Measurements from ENCODE around the gene GGA1.
A peak's percentile ranks its signal among the peaks of the same experiment; 100 is the strongest.
"Not testable (repeated sequence)": the region's sequence is repeated elsewhere in the genome, so short reads cannot be mapped to it uniquely, and the experiment has no call there.

GGA1 gene

DNA sequence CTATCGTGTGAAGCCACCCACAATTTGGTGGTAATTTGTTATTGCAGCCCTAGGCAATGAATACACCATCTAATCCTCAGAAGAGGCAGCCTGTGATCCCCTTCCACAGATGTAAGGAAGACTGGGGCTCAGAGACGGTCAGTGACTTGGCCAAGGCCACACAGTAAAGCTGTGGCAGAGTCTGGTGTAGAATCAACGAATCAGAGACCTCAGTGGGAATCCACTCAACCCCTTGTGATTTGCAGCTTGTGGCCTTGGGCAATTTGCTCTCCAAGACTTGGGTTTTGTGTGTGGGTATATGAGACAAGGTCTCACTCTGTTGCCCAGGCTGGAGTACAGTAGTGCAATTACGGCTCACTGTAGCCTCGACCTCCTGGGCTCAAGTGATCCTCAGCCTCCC, 30.6 kb upstream of the GGA1 start:
- Histone ChIP-seq H3K9ac (ENCODE audit: low read depth, low read length) (no peak overlapping the region), H3K4me3 (ENCODE audit: low read depth, low read length) (no peak overlapping the region), H3K27me3 (ENCODE audit: control insufficient read depth, insufficient read depth, low read length) (no peaks in the 10 kb centered on the region), H3K9me3 (ENCODE audit: control insufficient read depth, insufficient read depth, low read length) (no peaks in the 10 kb centered on the region), H3K4me1 (ENCODE audit: control insufficient read depth, insufficient read depth, low read length) (no peaks in the 10 kb centered on the region), H3K36me3 (ENCODE audit: control insufficient read depth, insufficient read depth, low read length) (no peaks in the 10 kb centered on the region)

DNA sequence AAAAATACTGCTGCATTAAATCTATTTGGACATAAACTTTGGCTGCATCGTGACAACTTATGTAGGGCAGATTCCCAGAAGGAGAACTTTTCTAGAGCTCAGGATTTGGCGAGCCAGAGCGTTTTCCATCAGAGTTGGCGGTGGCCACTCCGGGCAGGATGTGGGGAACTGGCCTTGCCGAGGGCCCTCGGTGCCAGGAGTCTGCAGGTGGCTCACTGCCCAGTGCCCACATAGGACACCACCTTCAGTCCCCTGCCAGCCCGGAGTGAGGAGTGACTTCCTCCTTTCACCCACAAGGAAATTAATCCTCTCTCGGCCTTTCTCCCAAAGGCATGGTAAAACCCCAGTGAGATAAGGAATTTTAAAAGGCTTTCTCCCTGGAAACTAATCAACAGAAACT, 27.1 kb upstream of the GGA1 start:
- Histone ChIP-seq H3K27me3 (ENCODE audit: control insufficient read depth, insufficient read depth, low read length) (no peaks in the 10 kb centered on the region), H3K4me3 (ENCODE audit: low read depth, low read length) (no peak overlapping the region), H3K9ac (ENCODE audit: low read depth, low read length) (no peak overlapping the region), H3K9me3 (ENCODE audit: control insufficient read depth, insufficient read depth, low read length) (no peaks in the 10 kb centered on the region), H3K36me3 (ENCODE audit: control insufficient read depth, insufficient read depth, low read length) (no peaks in the 10 kb centered on the region), H3K4me1 (ENCODE audit: control insufficient read depth, insufficient read depth, low read length) (no peaks in the 10 kb centered on the region)

DNA sequence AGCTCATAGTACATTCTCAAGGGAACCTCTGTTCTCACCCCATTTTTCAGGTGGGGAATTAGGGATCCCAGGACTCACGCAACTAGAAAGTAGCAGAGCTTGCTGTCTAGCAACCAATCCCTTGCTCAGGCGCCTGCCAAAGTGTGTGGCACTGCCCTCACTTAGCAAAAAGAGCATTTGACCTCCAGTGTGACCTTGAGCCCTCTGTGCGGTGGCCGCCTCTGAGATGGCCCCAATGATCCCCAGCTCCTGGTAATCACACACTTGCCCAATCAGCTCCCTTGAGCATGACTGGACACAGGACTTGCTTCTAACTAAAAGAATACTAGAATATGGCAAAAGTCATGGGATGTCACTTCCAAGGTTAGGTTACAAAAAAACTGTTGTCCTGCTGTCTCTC, 26.1 kb upstream of the GGA1 start:
- no peak overlapping the region for H3K4me3 ChIP-seq (ENCODE audit: low read depth, low read length)
- no peaks in the 10 kb centered on the region for H3K9me3 ChIP-seq (ENCODE audit: control insufficient read depth, insufficient read depth, low read length)
- no peaks in the 10 kb centered on the region for H3K36me3 ChIP-seq (ENCODE audit: control insufficient read depth, insufficient read depth, low read length)
- H3K9ac ChIP-seq (ENCODE audit: low read depth, low read length): no peak overlapping the region
- no peaks in the 10 kb centered on the region for H3K4me1 ChIP-seq (ENCODE audit: control insufficient read depth, insufficient read depth, low read length)
- no peaks in the 10 kb centered on the region for H3K27me3 ChIP-seq (ENCODE audit: control insufficient read depth, insufficient read depth, low read length)

- Histone ChIP-seq H3K27me3 (ENCODE audit: control insufficient read depth, insufficient read depth, low read length) (no peaks in the 10 kb centered on the region), H3K4me1 (ENCODE audit: control insufficient read depth, insufficient read depth, low read length) (peaks cover 2% of the 10 kb centered on the region), H3K36me3 (ENCODE audit: control insufficient read depth, insufficient read depth, low read length) (no peaks in the 10 kb centered on the region), H3K9ac (ENCODE audit: low read depth, low read length) (no peak overlapping the region), H3K4me3 (ENCODE audit: low read depth, low read length) (no peak overlapping the region), H3K9me3 (ENCODE audit: control insufficient read depth, insufficient read depth, low read length) (no peaks in the 10 kb centered on the region)
These were observed 20.0 kb upstream of the GGA1 start for GRCh38 chr22:37588546-37589215.

- Histone ChIP-seq H3K4me1 (ENCODE audit: control insufficient read depth, insufficient read depth, low read length) (peaks cover 2% of the 10 kb centered on the region), H3K9me3 (ENCODE audit: control insufficient read depth, insufficient read depth, low read length) (no peaks in the 10 kb centered on the region), H3K36me3 (ENCODE audit: control insufficient read depth, insufficient read depth, low read length) (no peaks in the 10 kb centered on the region), H3K4me3 (ENCODE audit: low read depth, low read length) (no peak overlapping the region), H3K9ac (ENCODE audit: low read depth, low read length) (no peak overlapping the region), H3K27me3 (ENCODE audit: control insufficient read depth, insufficient read depth, low read length) (no peaks in the 10 kb centered on the region)
These were observed 19.0 kb upstream of the GGA1 start for GRCh38 chr22:37589636-37590035.

GRCh38 chr22:37591081-37591480, 17.6 kb upstream of the GGA1 start:
- not testable (repeated sequence) for H3K4me3 ChIP-seq (ENCODE audit: low read depth, low read length); H3K9ac ChIP-seq (ENCODE audit: low read depth, low read length); H3K4me1 ChIP-seq (ENCODE audit: control insufficient read depth, insufficient read depth, low read length); H3K36me3 ChIP-seq (ENCODE audit: control insufficient read depth, insufficient read depth, low read length); H3K9me3 ChIP-seq (ENCODE audit: control insufficient read depth, insufficient read depth, low read length); H3K27me3 ChIP-seq (ENCODE audit: control insufficient read depth, insufficient read depth, low read length)

DNA sequence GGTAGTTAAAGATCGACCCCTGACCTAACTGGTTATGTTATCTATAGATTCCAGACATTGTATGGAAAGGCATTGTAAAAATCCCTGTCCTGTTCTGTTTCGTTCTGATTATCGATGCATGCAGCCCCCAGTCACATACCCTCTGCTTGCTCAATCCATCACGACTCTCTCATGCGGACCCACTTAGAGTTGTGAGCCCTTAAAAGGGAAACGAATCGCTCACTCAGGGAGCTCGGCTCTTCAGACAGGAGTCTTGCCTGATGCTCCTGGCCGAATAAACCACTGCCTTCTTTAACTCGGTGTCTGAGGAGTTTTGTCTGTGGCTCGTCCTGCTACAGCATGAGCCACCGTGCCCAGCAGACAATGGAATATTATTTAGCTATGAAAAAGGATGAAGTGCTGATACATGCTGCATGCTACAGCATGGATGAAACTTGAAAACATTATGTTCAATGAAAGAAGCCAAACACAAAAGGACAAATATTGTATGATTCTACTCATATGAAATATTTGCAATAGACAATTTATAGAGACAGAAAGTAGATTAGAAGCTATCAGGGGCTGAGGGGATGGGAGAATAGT, 16.7 kb upstream of the GGA1 start:
- Histone ChIP-seq H3K27me3 (ENCODE audit: control insufficient read depth, insufficient read depth, low read length) (no peaks in the 10 kb centered on the region), H3K4me3 (ENCODE audit: low read depth, low read length) (peak overlapping the region; percentile 24)

DNA sequence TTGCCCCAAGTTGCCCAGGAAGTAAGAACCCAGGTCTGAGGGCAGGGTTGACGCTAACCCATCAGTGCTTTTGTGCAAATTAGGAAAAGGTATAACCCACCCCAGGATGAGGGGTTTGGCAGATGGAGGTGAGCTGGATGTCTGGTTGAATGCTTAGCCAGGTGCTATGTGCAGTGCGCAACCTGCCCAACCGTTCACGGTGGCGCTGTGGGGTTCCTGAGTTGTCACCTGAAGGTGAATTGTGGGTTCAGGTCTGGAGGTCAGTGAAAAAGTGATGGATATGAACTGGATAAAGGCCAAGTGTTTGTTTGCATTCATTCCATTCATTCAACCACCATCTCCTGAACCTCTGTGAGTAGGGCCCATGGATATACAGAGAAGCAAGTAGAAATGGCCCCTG, 14.4 kb upstream of the GGA1 start:
- no peak overlapping the region for H3K9ac ChIP-seq (ENCODE audit: low read depth, low read length)
- no peaks in the 10 kb centered on the region for H3K36me3 ChIP-seq (ENCODE audit: control insufficient read depth, insufficient read depth, low read length)
- peaks cover 2% of the 10 kb centered on the region for H3K4me1 ChIP-seq (ENCODE audit: control insufficient read depth, insufficient read depth, low read length)
- H3K9me3 ChIP-seq (ENCODE audit: control insufficient read depth, insufficient read depth, low read length): no peaks in the 10 kb centered on the region
- H3K27me3 ChIP-seq (ENCODE audit: control insufficient read depth, insufficient read depth, low read length): no peaks in the 10 kb centered on the region
- no peak overlapping the region for H3K4me3 ChIP-seq (ENCODE audit: low read depth, low read length)

More for the DNA sequence above, 16.7 kb upstream of the GGA1 start:
- Histone ChIP-seq H3K9me3 (ENCODE audit: control insufficient read depth, insufficient read depth, low read length) (no peaks in the 10 kb centered on the region), H3K36me3 (ENCODE audit: control insufficient read depth, insufficient read depth, low read length) (no peaks in the 10 kb centered on the region), H3K4me1 (ENCODE audit: control insufficient read depth, insufficient read depth, low read length) (peaks cover 2% of the 10 kb centered on the region), H3K9ac (ENCODE audit: low read depth, low read length) (no peak overlapping the region)

- no peaks in the 10 kb centered on the region for H3K9me3 ChIP-seq (ENCODE audit: control insufficient read depth, insufficient read depth, low read length)
- H3K27me3 ChIP-seq (ENCODE audit: control insufficient read depth, insufficient read depth, low read length): no peaks in the 10 kb centered on the region
- H3K4me3 ChIP-seq (ENCODE audit: low read depth, low read length): no peak overlapping the region
- no peaks in the 10 kb centered on the region for H3K36me3 ChIP-seq (ENCODE audit: control insufficient read depth, insufficient read depth, low read length)
- H3K4me1 ChIP-seq (ENCODE audit: control insufficient read depth, insufficient read depth, low read length): peaks cover 8% of the 10 kb centered on the region
- no peak overlapping the region for H3K9ac ChIP-seq (ENCODE audit: low read depth, low read length)
These were observed 9.5 kb upstream of the GGA1 start for GRCh38 chr22:37599153-37599552.

DNA sequence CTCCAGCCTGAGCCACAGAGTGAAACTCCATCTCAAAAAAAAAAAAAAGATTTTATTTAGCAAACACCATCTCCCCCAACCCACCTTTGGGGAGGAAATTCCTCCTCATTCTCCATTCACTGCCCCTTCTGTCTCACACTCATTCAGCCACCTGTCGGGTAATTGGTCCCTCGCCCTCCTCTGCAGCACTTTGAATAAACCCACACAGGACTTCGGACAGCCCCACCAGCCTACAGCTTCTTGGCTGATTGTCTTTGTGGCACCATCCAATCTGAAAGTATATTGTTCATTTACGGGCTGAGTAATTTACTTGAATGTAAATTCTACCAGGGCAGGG, 7.5 kb upstream of the GGA1 start:
- H3K4me1 ChIP-seq (ENCODE audit: control insufficient read depth, insufficient read depth, low read length): peaks cover 8% of the 10 kb centered on the region
- peak overlapping the region; percentile 28 for H3K4me3 ChIP-seq (ENCODE audit: low read depth, low read length)
- no peaks in the 10 kb centered on the region for H3K9me3 ChIP-seq (ENCODE audit: control insufficient read depth, insufficient read depth, low read length)
- no peaks in the 10 kb centered on the region for H3K27me3 ChIP-seq (ENCODE audit: control insufficient read depth, insufficient read depth, low read length)
- peak overlapping the region; percentile 26 for H3K9ac ChIP-seq (ENCODE audit: low read depth, low read length)
- no peaks in the 10 kb centered on the region for H3K36me3 ChIP-seq (ENCODE audit: control insufficient read depth, insufficient read depth, low read length)

DNA sequence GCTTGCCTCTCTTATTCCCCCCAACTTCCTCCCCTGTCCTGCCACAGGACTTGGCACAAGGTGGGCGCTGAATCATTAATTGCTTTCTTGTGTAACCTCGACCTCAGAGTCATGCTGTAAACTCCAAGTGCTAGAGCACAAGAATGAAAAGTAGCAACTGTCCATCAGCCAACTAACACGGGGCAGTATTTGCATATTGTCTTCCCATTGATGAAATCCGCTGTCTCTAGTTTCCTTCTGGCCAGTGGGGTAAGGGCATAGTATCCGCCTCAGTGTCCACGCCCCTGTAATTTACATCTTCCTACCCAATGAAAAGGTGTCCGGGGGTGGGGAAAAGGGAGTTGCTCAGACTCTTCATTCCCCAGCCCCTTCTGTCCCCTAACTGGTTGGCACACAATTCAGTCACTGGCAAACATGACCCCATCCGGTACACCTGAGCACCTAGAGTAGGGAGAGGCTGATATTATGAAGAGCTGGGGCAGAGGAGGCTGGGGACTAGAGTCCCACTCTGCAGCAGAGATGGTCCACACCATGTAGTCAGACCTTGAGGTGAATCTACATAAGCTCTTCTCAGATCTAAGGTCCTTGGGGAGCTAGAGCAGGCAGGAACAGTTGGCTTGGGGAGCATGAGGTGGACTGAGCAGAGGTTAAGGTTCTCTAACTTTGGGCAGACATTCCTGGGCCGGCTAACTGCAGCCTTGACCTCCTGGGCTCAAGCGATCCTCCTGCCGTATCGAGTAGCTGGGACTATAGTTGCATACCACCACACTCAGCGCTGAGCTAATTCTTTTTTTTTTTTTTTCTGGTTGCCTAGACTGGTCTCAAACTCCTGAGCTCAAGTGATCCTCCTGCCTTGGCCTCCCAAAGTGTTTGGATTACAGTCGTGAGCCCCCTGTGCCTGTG, 6.8 kb upstream of the GGA1 start:
- Histone ChIP-seq H3K4me3 (ENCODE audit: low read depth, low read length) (peak overlapping the region; percentile 39), H3K9me3 (ENCODE audit: control insufficient read depth, insufficient read depth, low read length) (no peaks in the 10 kb centered on the region), H3K27me3 (ENCODE audit: control insufficient read depth, insufficient read depth, low read length) (no peaks in the 10 kb centered on the region), H3K9ac (ENCODE audit: low read depth, low read length) (peak overlapping the region; percentile 47), H3K36me3 (ENCODE audit: control insufficient read depth, insufficient read depth, low read length) (no peaks in the 10 kb centered on the region), H3K4me1 (ENCODE audit: control insufficient read depth, insufficient read depth, low read length) (peaks cover 8% of the 10 kb centered on the region)
